Activated T-cell treated with anti-CD3 and anti-CD28 coated beads, Interleukin-2, amount 50 U/mL, for 1 hour (primary cell): ENCODE results near the gene BTF3.
"Not testable (repeated sequence)": the region's sequence is repeated elsewhere in the genome, so short reads cannot be mapped to it uniquely, and the experiment has no call there.

Source experiments
- DNase-seq: peaks from one replicate; pipeline ENCODE4 v3.0.0-alpha.2; 2020

The BTF3 gene

GRCh38 chr5:73498057-73498992 lies at the start of gene BTF3:
Gene BTF3, plus strand, starts transcription at chr5:73498442. Its CDS starts 226 bp downstream, at chr5:73498668.
- DNase-seq = peak; percentile 89

GRCh38 chr5:73448463-73449136 lies 49.6 kb upstream of the BTF3 start, which contains the start of gene FOXD1:
Gene FOXD1, minus strand, starts transcription at chr5:73448777. Its CDS starts 415 bp downstream, at chr5:73448362.
- DNase-seq = peak; percentile 53

GRCh38 chr5:73450137-73450536 lies 48.1 kb upstream of the BTF3 start:
- no peak for DNase-seq

GRCh38 chr5:73450672-73451223 lies 47.5 kb upstream of the BTF3 start:
- DNase-seq = no peak

- peak; percentile 78 for DNase-seq
Observed at GRCh38 chr5:73451224-73452130, 46.8 kb upstream of the BTF3 start.

- DNase-seq = no peak
Observed at GRCh38 chr5:73452215-73452614, 46.0 kb upstream of the BTF3 start.

- DNase-seq = peak; percentile 19
Observed at GRCh38 chr5:73454379-73455036, 43.7 kb upstream of the BTF3 start.

- not testable (repeated sequence) for DNase-seq
Observed at GRCh38 chr5:73456462-73456861, 41.8 kb upstream of the BTF3 start.

- DNase-seq = no peak
Observed at GRCh38 chr5:73459366-73459765, 38.9 kb upstream of the BTF3 start.

- DNase-seq = no peak
Observed at GRCh38 chr5:73460133-73460532, 38.1 kb upstream of the BTF3 start.

GRCh38 chr5:73464016-73464745 lies 34.1 kb upstream of the BTF3 start:
- DNase-seq = no peak

GRCh38 chr5:73468638-73469037 lies 29.6 kb upstream of the BTF3 start:
- not testable (repeated sequence) for DNase-seq

GRCh38 chr5:73469878-73470277 lies 28.4 kb upstream of the BTF3 start:
- DNase-seq = no peak

GRCh38 chr5:73471654-73472053 lies 26.6 kb upstream of the BTF3 start:
- DNase-seq = no peak

- no peak for DNase-seq
Observed at GRCh38 chr5:73472116-73472515, 26.1 kb upstream of the BTF3 start.

- DNase-seq = no peak
Observed at GRCh38 chr5:73480500-73480899, 17.7 kb upstream of the BTF3 start.

- DNase-seq = no peak
Observed at GRCh38 chr5:73482383-73483136, 15.7 kb upstream of the BTF3 start.

GRCh38 chr5:73483676-73484075 lies 14.6 kb upstream of the BTF3 start:
- no peak for DNase-seq

GRCh38 chr5:73484511-73484910 lies 13.7 kb upstream of the BTF3 start:
- DNase-seq = no peak

GRCh38 chr5:73485715-73486114 lies 12.5 kb upstream of the BTF3 start:
- no peak for DNase-seq
